Activated CD4-positive, CD25-positive, alpha-beta regulatory T cell treated with anti-CD3 and anti-CD28 coated beads, Interleukin-2, amount 50 U/mL, for 24 hours (primary cell): ENCODE measurements around the gene PRSS27.
"Not testable (repeated sequence)": the region's sequence is repeated elsewhere in the genome, so short reads cannot be mapped to it uniquely, and the experiment has no call there.

Experiments
- ATAC-seq, 2 donors: fragments of 150-1000 bp; cut with Tn5 transposase; one replicate each; pipeline ENCODE4 v1.10.0; 2021; ENCODE audit warnings: mild to moderate bottlenecking in 1 of 2, moderate library complexity in 1 of 2

PRSS27 gene

GRCh38 chr16:2707368-2708289, 12.4 kb downstream of the PRSS27 start:
- ATAC-seq, result no peak

DNA sequence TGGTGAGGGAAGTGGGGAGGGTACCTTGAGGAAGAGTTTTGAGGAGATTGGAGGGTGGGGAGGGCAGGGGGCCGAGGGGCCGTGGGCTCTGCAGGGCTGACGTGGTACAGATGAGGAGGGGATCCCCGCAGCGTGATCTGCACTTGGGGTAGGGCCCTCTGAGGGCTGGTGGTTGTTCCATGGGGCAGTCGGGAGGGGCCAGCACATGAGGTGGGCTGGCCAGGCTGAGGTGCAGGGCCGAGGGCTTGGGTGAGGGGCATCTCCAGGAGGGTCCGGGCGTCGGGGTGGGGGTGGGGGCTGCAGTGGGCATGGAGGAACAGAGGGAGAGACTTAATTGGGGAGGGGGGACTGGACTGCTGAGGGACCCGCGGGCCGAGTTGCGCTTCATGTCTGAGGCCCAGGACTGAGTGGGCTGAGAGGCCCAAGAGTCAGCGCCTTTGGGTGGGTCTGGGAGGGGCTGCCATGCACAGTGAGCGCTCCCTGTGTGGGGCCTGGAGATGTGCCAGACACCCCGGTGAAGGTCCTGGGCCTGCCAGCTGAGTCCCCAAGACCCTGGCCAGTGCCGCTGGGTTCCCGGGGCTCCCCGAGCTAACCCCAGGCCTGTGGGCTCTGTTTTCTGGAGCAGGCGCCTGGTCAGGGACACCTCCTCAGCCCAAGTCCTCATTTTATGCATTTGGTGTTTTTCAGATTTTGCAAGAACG, 13.3 kb downstream of the PRSS27 start:
- ATAC-seq, result no peak

DNA sequence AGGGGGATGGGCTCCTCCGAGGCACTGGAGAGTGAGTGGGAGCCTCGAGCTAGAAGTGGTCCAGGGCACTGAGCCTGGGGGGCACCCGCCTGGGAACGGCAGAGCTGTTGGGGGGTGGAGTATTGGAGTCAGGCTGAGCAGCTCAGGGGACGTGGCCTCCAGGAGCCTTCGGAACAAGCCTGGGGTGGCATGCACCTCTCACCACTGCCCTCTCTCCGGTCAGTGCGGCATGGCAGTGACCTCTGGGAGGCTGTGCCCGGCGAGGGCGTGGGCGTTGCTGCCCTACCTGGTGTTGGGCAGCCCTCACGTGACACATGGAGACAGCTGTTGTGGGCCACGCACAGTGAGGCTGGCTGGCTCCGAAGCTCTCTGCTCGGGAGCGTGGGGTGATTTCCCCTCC, 13.9 kb downstream of the PRSS27 start:
- ATAC-seq, result no peak

GRCh38 chr16:2705351-2705750, 14.7 kb downstream of the PRSS27 start:
- no peak for ATAC-seq

GRCh38 chr16:2704983-2705275, 15.1 kb downstream of the PRSS27 start:
- ATAC-seq, result no peak

DNA sequence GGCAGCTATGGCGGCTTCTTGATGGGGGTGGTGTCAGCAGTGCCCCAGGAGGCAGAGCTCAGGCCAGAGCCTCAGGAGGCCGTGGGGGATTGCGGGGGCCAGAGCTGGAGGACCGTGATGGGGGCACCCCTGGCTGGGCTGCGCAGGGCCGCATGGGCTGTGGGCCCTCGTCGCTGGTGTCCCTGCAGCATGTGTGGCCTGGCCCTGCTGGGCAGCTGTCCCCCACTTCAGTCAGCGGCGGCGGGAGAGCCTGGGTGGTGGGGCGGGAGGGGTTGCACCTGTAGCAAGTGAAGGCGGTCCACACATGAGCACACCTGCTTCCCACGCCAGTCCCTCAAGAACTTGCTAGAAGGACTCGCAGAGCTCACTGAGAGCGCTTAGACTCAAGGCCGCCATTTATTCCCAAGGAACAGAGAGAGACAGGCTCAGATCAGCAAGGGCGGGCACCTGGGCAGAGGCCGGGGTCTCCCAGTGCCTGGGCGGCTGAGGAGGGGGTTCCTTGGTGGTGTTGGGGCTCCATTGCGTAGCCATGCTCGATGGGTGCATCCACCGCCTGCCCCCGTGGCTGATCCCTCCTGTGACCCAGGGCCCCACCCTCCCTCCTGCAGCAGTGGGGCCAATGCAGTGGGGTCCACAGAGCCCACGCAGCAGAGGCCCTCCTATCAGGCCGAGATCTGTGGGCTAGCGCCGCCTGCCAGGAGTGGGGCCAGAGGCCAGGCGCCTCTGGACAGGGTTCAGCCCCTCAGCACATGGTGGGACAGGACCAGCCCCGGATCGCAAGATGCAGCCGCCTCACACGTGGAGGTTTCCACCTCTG, 15.7 kb downstream of the PRSS27 start:
- ATAC-seq, result no peak

- no peak for ATAC-seq
Measured at GRCh38 chr16:2702871-2703745, 16.9 kb downstream of the PRSS27 start.

- ATAC-seq, result no peak
Measured at GRCh38 chr16:2702438-2702825, 17.6 kb downstream of the PRSS27 start.

DNA sequence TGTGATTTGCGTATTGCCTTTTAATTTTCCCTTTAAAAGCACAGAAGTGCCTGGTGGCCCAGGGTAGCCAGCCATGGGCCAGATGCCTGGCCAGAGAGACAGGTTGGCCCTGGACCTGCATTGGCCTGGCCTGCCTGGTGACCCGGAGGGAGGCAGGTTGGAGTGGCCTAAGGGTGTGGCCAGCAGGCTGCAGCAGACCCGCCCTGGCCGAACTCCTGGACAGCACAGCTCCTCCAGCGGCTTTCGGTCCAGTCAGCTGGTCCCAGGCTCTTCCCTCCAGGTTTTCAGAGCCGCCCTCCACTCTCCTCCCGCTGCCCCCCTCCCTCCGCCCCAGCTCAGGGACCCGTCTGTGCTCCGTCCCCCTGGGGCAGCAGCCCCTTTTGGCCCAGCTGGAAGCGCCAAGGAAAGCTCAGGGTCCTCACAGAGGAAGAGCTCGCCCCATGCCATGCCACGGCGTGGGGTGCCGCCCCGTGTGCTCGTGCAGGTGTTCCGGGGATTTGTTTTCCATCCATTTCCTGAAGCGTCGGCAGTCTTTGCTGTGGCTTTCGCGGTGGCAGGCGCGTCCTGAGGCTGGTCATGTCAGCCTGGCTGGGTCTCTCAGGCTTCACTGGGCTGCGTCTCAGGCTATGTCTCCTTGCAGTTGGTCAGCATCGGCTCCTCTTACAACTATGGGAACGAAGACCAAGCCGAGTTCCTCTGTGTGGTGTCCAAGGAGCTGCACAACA, 18.1 kb downstream of the PRSS27 start:
- ATAC-seq, result no peak

- ATAC-seq, result no peak
Measured at GRCh38 chr16:2701272-2701671, 18.8 kb downstream of the PRSS27 start.

DNA sequence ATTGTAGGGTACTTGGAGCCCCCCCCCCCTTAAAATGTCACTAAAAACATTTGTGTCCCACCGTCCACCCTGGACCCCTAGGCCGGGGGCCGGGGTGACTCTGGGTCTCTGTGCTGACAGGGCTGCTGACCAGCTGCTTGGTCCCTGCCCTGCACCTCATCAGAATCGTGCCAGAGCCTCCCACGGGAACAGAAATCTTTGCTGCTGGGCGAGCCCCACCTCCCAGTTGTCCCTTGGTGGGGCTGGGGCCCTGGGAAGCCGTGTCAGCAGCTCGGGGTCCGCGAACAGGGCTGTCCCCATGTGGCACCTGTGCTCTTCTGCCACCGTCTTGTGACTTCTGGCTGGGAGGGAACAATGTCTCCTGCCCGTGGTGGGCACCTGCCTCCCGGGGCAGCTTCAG, 19.2 kb downstream of the PRSS27 start:
- no peak for ATAC-seq

DNA sequence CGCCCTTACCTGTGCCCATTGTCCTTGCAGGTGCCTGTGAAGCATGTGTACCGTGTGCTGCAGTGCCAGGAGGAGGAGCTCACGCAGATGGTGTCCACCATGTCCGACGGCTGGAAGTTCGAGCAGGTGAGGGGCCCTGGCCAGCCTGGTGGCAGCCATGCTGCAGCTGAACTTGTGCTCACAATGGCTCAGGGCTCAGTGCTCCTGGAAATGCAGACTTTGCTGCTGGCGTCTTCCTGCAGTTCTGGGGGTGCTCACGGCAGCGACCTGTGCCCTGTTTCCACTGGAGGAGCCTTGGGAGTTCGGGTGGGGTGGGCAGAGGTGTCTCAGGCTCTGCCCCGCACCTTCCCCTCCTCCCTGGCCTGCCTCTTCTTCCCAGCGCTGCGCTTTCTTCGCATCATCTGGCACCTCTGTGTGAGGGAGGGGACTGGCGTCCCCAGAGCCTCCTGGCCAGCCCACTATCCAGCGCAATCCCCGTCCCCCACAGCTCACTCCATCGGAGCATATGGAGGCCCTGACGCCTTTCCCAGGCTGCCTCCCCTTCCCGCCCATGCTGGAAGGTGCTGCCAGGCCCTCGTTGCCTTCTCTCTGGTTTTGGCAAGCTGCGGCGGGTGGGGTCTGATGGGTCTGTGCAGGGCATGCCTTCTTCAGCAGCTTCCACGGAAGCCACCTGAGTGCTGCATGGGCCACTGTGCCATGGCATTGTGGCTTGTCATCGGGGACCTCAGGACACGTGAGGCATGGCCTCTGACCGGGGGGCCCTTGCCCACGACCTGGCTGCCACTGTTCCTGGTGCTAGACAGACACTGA, 20.0 kb downstream of the PRSS27 start:
- ATAC-seq, result no peak

DNA sequence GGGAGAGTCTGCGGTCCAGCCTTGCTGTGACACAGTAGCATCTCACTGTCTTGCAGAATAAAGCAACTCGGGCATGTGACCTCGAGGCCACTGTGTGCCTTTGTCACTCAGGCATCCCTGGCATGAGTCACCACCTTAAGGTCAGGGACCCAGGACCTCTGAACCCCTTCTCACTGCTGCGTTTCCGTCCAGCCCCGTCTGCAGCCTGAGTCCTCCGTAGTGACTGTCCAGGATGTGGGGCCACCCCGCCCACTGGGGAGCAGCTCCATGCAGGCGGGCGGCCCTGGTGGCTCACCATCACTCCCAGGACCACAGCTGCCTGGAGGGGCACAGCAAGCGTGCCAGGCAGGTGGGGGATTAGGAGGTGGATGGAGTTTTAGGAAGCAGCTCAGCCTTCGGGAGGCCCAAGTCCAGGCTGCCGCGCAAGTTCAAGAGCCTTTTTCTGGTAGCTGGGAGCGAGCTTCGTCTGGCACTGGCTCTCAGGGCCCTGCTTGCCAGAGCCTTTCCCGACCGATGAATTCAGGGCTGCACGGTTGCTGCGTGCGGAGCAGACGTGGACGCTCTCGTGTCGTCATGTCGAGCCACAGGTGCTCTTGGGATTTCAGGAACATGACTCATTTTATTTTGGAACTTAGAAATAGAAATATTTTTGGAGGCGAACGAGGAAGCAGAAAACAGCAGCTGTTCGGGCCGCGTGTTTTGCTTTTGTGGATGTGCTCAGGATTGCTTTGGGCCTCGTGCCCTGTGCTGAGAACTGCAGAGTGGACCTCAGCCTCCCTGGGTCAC, 20.9 kb downstream of the PRSS27 start:
- ATAC-seq, result no peak

DNA sequence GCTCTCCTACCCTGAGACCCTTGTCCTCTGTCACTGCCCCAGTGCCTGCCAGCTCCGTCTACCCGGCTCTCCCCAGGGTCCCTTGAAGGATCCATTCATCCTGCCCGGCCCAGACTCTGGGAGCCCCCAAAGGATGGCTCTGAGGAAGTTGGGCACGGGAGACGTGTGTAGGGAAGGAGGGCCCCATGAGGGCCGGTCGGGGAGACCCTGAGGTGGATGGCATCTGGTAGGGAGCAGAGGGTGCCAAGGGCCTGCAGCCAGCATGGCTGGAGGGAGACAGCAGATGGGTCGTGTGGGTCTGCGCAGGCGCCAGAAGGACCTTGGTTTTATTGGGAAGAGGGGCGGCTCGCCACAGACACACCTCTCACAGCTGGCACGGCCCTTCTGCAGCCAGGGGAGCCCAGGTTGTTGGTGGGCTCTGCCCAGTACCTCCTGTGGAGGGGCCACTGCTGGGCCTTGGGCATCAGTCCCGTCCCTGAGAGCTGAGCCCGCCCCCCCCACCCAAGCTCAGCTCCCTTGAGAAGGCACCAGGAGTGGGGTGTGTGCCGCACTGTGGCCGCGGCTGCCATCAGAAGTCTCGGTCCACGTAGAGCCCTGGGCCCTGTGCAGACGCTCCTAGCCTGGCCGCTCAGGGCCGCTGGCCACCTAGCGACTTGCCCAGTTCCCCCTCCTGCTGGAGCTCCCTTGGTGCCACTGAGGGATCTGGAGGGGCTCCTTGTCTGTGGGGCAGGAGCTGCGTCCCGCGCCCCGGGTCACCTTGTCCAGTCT, 21.7 kb downstream of the PRSS27 start:
- peak in 1 of 2 donors; percentile 5 for ATAC-seq

DNA sequence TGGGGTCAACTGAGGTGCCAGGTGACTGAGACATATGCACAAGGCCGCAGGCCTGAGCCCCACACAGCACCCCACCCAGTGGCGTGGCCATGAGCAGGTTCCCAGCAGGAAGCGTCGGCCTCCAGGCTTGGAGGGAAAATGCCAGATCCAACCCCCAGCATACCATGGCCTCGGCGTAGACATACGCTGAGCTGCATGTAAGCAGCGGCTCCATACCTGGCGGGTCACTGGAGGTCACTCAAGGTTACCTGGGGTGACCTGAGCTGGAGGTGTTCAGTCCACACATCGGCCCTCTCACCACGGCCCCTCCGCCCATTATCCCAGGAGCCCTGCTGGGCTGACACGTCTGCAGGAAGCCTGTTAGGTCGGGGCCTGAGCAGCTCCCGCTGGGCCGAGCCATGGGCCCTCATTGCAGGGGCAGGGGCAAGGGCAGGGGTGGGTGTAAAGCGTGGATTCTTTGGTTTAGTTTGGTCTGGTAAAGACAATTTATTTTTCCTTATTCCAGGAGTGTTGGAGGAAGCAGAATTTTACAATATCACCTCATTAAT, 22.5 kb downstream of the PRSS27 start:
- no peak for ATAC-seq

DNA sequence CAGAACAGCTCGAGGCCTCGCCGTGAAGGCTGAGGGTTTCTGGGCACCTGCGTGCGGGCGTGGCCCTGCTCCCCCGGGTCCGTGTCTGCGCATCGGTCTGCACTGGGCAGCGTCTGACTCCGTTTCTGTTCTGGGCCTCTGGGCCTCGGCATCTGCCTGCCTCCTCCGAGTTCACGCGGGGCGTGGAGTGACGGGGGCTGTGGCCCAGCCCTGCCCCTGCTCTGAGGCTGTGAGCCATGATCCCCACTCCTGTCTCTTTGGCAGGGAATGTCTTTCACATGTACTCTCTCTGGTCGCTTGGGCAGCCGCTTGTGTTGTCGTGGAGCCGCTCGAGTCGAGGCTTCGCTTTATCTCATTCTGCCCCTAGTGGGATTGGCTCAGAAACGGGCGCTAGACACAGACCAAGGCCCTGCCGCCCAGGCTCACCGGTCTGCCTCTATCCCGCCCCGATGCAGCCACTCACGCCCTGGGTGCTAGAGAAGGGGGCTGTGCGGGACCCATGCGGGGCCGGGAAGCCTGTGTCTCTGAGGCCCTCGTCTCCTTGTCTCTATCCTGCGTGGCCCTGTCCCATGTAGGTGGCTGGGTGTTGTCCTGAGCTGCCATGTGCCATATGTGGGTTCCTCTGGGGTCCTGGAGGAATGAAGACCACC, 23.3 kb downstream of the PRSS27 start:
- ATAC-seq, result not testable (repeated sequence)

GRCh38 chr16:2692948-2693651, 26.9 kb downstream of the PRSS27 start:
- ATAC-seq, result no peak
